Measurements from ENCODE around the gene KRTAP5-9. TPM values are rescaled to one million over a fixed set of nuclear protein-coding genes. Genes with fewer than 3 reads are reported as not detected.

The KRTAP5-9 gene
- total and polyA plus RNA-seq, 9 of the 15 experiments (the other 6 are each of a cell fraction or from before 2014, with no cell fraction given), result not detected

DNA sequence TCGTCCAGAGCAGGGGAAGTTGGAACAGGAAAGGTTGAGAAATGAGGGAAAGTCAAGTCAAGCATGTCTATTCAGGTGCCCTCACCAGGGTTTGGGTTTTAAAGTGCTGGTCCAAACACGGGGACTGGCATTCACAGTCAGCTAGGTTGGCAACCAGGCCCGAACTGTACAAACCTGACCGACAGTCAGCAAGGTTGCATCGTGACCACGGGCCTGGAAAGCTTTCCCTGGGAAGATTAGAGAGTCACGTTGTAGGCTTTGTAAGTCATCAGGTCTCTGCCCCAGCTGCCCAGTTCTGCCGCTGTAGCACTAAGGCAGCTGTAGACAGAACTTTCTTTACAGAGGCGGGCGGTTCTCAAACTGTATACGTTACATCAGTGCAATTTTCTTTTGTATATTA lies 24.6 kb downstream of the KRTAP5-9 start:
- no peak overlapping the region for H3K4me2 ChIP-seq (ENCODE audit: insufficient read depth, low read length)
- in situ Hi-C loops (cut with MboI), result no loop called here
- H3K27ac ChIP-seq (ENCODE audit: extremely low read depth, low read depth, low read length), result no peak overlapping the region
- intact Hi-C loops (cut with micrococcal nuclease), result no loop called here
- peaks cover 45 to 66% of the 10 kb centered on the region in 2 experiments for H3K27me3 ChIP-seq (ENCODE audit: control insufficient read depth in 2 of 2, insufficient read depth in 2 of 2, low read length in 2 of 2)
- 2% methylated on average over 11 of the region's 11 CpGs for WGBS (ENCODE audit: insufficient coverage, low coverage, missing lambda C conversion rate)
- no peaks in the 10 kb centered on the region for H3K36me3 ChIP-seq (ENCODE audit: control insufficient read depth, insufficient read depth, low read length)
- no peaks in the 10 kb centered on the region for H3K9me1 ChIP-seq (ENCODE audit: control insufficient read depth, insufficient read depth, low read length)
- H3K4me3 ChIP-seq, result no peak overlapping the region
- FAIRE-seq, result no peak
- H3K4me1 ChIP-seq (replicated peaks in 1 of 2; ENCODE audit: control insufficient read depth in 2 of 2, insufficient read depth in 2 of 2, low read length in 2 of 2), result no peaks in the 10 kb centered on the region
- H2AFZ ChIP-seq (ENCODE audit: low read depth, low read length), result no peak overlapping the region
- POLR2A ChIA-PET, result interaction anchor here (0.8 kb wide), 1 partner anchor 10 kb away, joined by 3 read pairs; the partner anchor contains the start of gene KRTAP5-11
- no peak for TF ChIP-seq FOXP1 (CRISPR knock-in tag; IDR thresholded peaks at IDR 0.05)
- no peak for TF ChIP-seq TFAM (CRISPR knock-in tag; conservative IDR thresholded peaks at IDR 0.05)
- no peak for TF ChIP-seq CSDE1 (IDR thresholded peaks at IDR 0.05)
- TF ChIP-seq, protein P1, sequence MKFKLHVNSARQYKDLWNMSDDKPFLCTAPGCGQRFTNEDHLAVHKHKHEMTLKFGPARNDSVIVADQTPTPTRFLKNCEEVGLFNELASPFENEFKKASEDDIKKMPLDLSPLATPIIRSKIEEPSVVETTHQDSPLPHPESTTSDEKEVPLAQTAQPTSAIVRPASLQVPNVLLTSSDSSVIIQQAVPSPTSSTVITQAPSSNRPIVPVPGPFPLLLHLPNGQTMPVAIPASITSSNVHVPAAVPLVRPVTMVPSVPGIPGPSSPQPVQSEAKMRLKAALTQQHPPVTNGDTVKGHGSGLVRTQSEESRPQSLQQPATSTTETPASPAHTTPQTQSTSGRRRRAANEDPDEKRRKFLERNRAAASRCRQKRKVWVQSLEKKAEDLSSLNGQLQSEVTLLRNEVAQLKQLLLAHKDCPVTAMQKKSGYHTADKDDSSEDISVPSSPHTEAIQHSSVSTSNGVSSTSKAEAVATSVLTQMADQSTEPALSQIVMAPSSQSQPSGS (CRISPR knock-in tag; IDR thresholded peaks at IDR 0.05), result no peak
- no peak for TF ChIP-seq ARID2 (IDR thresholded peaks at IDR 0.05)
- TF ChIP-seq, protein P2, sequence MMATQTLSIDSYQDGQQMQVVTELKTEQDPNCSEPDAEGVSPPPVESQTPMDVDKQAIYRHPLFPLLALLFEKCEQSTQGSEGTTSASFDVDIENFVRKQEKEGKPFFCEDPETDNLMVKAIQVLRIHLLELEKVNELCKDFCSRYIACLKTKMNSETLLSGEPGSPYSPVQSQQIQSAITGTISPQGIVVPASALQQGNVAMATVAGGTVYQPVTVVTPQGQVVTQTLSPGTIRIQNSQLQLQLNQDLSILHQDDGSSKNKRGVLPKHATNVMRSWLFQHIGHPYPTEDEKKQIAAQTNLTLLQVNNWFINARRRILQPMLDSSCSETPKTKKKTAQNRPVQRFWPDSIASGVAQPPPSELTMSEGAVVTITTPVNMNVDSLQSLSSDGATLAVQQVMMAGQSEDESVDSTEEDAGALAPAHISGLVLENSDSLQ (IDR thresholded peaks at IDR 0.05), result no peak
- no peak for TF ChIP-seq NR2C1 (IDR thresholded peaks at IDR 0.05)
- no peak for TF ChIP-seq NR2C1 (tag; IDR thresholded peaks at IDR 0.05)
- TF ChIP-seq MTF1 (CRISPR knock-in tag; IDR thresholded peaks at IDR 0.05; ENCODE audit: borderline replicate concordance), result no peak
- no peak for TF ChIP-seq MTA2 (IDR thresholded peaks at IDR 0.05; ENCODE audit: low read depth)
- TF ChIP-seq, protein P3, sequence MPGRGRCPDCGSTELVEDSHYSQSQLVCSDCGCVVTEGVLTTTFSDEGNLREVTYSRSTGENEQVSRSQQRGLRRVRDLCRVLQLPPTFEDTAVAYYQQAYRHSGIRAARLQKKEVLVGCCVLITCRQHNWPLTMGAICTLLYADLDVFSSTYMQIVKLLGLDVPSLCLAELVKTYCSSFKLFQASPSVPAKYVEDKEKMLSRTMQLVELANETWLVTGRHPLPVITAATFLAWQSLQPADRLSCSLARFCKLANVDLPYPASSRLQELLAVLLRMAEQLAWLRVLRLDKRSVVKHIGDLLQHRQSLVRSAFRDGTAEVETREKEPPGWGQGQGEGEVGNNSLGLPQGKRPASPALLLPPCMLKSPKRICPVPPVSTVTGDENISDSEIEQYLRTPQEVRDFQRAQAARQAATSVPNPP (IDR thresholded peaks at IDR 0.05; ENCODE audit: borderline replicate concordance, insufficient read depth, insufficient read length), result no peak
- TF ChIP-seq ZNF76 (CRISPR knock-in tag; IDR thresholded peaks at IDR 0.05; ENCODE audit: borderline replicate concordance), result no peak
- TF ChIP-seq EGR1 (conservative IDR thresholded peaks at IDR 0.05), result no peak
- TF ChIP-seq, protein P4, sequence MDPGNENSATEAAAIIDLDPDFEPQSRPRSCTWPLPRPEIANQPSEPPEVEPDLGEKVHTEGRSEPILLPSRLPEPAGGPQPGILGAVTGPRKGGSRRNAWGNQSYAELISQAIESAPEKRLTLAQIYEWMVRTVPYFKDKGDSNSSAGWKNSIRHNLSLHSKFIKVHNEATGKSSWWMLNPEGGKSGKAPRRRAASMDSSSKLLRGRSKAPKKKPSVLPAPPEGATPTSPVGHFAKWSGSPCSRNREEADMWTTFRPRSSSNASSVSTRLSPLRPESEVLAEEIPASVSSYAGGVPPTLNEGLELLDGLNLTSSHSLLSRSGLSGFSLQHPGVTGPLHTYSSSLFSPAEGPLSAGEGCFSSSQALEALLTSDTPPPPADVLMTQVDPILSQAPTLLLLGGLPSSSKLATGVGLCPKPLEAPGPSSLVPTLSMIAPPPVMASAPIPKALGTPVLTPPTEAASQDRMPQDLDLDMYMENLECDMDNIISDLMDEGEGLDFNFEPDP (CRISPR knock-in tag; IDR thresholded peaks at IDR 0.05), result no peak
- TF ChIP-seq, protein P5, sequence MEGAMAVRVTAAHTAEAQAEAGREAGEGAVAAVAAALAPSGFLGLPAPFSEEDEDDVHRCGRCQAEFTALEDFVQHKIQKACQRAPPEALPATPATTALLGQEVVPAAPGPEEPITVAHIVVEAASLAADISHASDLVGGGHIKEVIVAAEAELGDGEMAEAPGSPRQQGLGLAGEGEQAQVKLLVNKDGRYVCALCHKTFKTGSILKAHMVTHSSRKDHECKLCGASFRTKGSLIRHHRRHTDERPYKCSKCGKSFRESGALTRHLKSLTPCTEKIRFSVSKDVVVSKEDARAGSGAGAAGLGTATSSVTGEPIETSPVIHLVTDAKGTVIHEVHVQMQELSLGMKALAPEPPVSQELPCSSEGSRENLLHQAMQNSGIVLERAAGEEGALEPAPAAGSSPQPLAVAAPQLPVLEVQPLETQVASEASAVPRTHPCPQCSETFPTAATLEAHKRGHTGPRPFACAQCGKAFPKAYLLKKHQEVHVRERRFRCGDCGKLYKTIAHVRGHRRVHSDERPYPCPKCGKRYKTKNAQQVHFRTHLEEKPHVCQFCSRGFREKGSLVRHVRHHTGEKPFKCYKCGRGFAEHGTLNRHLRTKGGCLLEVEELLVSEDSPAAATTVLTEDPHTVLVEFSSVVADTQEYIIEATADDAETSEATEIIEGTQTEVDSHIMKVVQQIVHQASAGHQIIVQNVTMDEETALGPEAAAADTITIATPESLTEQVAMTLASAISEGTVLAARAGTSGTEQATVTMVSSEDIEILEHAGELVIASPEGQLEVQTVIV (CRISPR knock-in tag; IDR thresholded peaks at IDR 0.05; ENCODE audit: borderline replicate concordance), result no peak
- no peak for DNase-seq (ENCODE audit: extremely low read depth in 1 of 4, low spot score in 3 of 4)
- no peaks in the 10 kb centered on the region for H3K79me2 ChIP-seq (ENCODE audit: control insufficient read depth, insufficient read depth, low read length)
- H3K9ac ChIP-seq (ENCODE audit: insufficient read depth in 1 of 2, low read depth in 2 of 2, low read length in 2 of 2), result no peak overlapping the region
- no peaks in the 10 kb centered on the region for H4K20me1 ChIP-seq (replicated peaks; ENCODE audit: control insufficient read depth, insufficient read depth, low read length)
- no TSS peak for BruUV-seq (replicated peaks)
- no peak for ATAC-seq
- H3K9me3 ChIP-seq (replicated peaks; ENCODE audit: control insufficient read depth, insufficient read depth, low read depth, low read length), result no peaks in the 10 kb centered on the region
- CTCF ChIA-PET (ENCODE audit: low intra/inter-chr PET ratio), result interaction anchor here (0.6 kb wide), 1 partner anchor 249 kb away, joined by 3 read pairs; no protein-coding TSS in a partner anchor
